ENCODE results near the gene RND3. TPM values are rescaled to one million over a fixed set of nuclear protein-coding genes. Genes with fewer than 3 reads are reported as not detected.

Gene RND3
- total RNA-seq, 5 donors from 2014 or later (not counting 1 experiment from before 2014, with no cell fraction given) = 0.66 to 0.98 (median 0.90) TPM; not detected in 2

DNA sequence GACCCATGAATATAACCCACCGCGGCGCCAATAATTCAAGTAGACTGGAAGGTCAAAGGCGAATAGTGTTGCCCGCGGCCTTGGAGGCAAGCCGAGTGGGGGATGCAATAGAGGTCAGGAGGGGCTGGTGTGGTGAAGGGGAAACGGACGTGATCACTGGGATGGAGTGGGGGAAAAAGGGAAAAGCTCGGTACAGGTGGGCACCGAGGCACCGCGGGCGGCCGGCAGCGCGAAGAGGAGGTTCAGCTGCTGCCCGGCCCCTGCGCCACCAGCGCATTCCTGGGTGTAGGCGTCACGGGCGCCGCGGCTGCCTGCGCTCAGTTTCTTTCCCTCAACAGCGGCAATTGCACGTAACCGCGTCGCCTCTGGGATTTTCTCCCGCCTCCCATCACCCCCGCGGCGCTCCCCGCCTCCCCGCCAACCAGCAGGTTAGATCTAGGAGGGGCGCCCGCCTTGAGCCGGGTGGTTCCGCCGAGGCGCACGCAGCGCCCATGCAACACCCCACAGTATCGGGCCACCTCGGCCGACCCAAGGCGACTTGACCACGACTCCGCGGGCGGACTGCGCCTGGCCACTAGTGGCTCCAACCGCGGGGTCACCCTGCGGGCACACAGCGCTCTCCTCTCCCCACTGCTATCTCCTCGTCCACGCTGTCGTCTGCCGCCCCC is 1.5 kb downstream of the RND3 start:
- Histone ChIP-seq H3K9me3 (no peaks in the 10 kb centered on the region), H3K36me3 (ENCODE audit: control insufficient read depth in 2 of 2, extremely low read depth in 1 of 2, insufficient read depth in 1 of 2, low read length in 1 of 2) (no peaks in the 10 kb centered on the region), H3K27me3 (replicated peaks in 1 of 2; ENCODE audit: control insufficient read depth in 2 of 2, extremely low read depth in 1 of 2, insufficient read depth in 2 of 2, low read length in 1 of 2) (peaks cover 6 to 32% of the 10 kb centered on the region in 2 experiments), H3K27ac (ENCODE audit: low read length) (no peak overlapping the region), H3K4me1 (ENCODE audit: control insufficient read depth in 1 of 2, extremely low read depth in 1 of 2, insufficient read depth in 2 of 2, low read length in 2 of 2) (peaks cover 0 to 5% of the 10 kb centered on the region in 2 experiments), H3K4me3 (ENCODE audit: control insufficient read depth in 1 of 2, extremely low read depth in 1 of 2, low read length in 1 of 2) (no peak overlapping the region)
- Mint-ChIP-seq H3K27ac (no peak overlapping the region), H3K4me1 (peaks cover 8 to 12% (median 11%) of the 10 kb centered on the region in 3 donors), H3K36me3 (peaks cover 4% of the 10 kb centered on the region), H3K4me3 (peak overlapping the region in 1 of 3 donors; percentile 52), H3K27me3 (peaks cover 52 to 53% of the 10 kb centered on the region in 2 donors), H3K9me3 (no peaks in the 10 kb centered on the region)
- DNase-seq (no peak), ATAC-seq (replicated peaks in 1 of 4) (no peak)
- CTCF ChIA-PET = no interaction called here
- POLR2A ChIA-PET = no interaction called here
- WGBS (ENCODE audit: insufficient coverage) = 6% methylated on average over 55 of the region's 62 CpGs

DNA sequence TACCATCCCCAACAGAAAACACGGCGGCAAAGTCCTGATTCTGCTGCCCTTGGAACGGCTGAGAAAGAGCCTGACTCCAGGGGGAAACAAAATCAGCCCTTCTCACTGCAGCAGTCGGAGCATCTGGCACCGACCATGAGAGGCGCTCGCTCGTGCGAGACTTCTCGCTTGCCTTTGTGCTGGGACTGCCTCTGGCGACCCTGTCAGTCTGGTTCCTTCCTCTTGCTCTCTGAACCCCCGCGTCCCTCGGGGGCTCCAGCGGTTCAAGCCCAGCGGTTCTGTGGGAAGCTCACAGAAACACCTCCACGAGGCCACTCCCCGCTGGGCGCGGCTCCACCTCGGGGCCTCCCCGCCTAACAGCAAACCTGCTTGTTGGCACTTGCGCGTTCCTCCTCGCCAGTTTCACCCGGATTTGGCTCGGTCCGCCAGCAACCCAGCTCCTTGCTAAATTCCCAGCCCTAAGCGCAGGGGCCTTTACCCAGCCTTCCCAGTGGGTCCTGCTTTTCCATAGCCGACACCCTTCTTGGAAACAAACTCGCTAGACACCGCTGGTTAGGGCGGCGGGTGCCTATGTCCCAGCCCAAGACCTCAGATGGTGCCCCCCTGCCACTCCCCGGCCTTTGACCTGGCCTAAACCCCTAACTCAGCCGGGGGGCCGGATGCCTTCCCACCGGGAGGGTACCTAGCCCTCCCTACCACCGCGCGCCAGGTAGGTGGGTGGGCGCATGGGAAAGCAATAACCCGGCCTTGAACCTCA is 2.2 kb downstream of the RND3 start:
- H3K36me3 ChIP-seq (ENCODE audit: control insufficient read depth in 2 of 2, extremely low read depth in 1 of 2, insufficient read depth in 1 of 2, low read length in 1 of 2) = no peaks in the 10 kb centered on the region
- POLR2A ChIA-PET = no interaction called here
- H3K4me1 ChIP-seq (ENCODE audit: control insufficient read depth in 1 of 2, extremely low read depth in 1 of 2, insufficient read depth in 2 of 2, low read length in 2 of 2) = peaks cover 0 to 5% of the 10 kb centered on the region in 2 experiments
- CTCF ChIA-PET = no interaction called here
- H3K4me3 ChIP-seq (ENCODE audit: control insufficient read depth in 1 of 2, extremely low read depth in 1 of 2, low read length in 1 of 2) = no peak overlapping the region
- H3K4me3 Mint-ChIP-seq = peak overlapping the region in 1 of 3 donors; percentile 40
- H3K27ac ChIP-seq (ENCODE audit: low read length) = no peak overlapping the region
- DNase-seq (no peak), ATAC-seq (replicated peaks in 1 of 4) (no peak)
- H3K27me3 Mint-ChIP-seq = peaks cover 52 to 53% of the 10 kb centered on the region in 2 donors
- peaks cover 4% of the 10 kb centered on the region for H3K36me3 Mint-ChIP-seq
- no peak overlapping the region for H3K27ac Mint-ChIP-seq
- WGBS (ENCODE audit: insufficient coverage) = 4% methylated on average over 35 of the region's 43 CpGs
- H3K4me1 Mint-ChIP-seq = peaks cover 8 to 12% (median 11%) of the 10 kb centered on the region in 3 donors
- H3K9me3 ChIP-seq = no peaks in the 10 kb centered on the region
- H3K9me3 Mint-ChIP-seq = no peaks in the 10 kb centered on the region
- peaks cover 6 to 32% of the 10 kb centered on the region in 2 experiments for H3K27me3 ChIP-seq (replicated peaks in 1 of 2; ENCODE audit: control insufficient read depth in 2 of 2, extremely low read depth in 1 of 2, insufficient read depth in 2 of 2, low read length in 1 of 2)

DNA sequence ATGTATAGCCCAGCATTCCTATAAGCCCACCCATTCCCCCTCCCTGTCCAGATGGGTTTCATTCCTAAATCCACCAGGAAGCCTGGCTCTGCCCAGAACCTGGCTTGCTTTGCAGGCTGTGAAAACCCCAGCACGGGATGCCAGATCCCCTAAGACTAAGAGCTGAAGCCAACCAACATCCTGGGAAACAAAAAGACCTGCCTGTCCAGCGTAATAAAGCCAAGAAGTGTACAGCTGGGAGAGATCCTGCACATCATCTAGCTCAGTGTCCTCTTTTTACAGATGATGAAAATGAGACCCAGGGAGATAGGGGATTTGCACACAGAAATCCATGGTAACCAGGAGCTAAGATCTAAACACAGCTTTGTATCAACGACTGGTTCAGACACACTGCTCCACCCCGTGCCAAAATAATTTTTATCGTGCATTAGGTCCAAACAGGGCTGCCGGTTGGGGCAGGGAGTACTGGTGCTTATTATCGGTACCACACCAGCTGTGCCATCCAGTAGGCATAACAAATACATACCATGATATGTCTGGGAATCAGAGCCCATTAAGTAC is 2.9 kb downstream of the RND3 start:
- no peak overlapping the region for H3K27ac Mint-ChIP-seq
- no peak overlapping the region for H3K4me3 Mint-ChIP-seq
- no peak for ATAC-seq (replicated peaks in 1 of 4)
- no peak overlapping the region for H3K4me3 ChIP-seq (ENCODE audit: control insufficient read depth in 1 of 2, extremely low read depth in 1 of 2, low read length in 1 of 2)
- 33% methylated on average over 1 of the region's 7 CpGs for WGBS (ENCODE audit: insufficient coverage)
- H3K36me3 ChIP-seq (ENCODE audit: control insufficient read depth in 2 of 2, extremely low read depth in 1 of 2, insufficient read depth in 1 of 2, low read length in 1 of 2) = no peaks in the 10 kb centered on the region
- ChIA-PET POLR2A (no interaction called here), CTCF (no interaction called here)
- H3K27me3 ChIP-seq (replicated peaks in 1 of 2; ENCODE audit: control insufficient read depth in 2 of 2, extremely low read depth in 1 of 2, insufficient read depth in 2 of 2, low read length in 1 of 2) = peaks cover 6 to 32% of the 10 kb centered on the region in 2 experiments
- DNase-seq = no peak
- H3K27ac ChIP-seq (ENCODE audit: low read length) = no peak overlapping the region
- H3K27me3 Mint-ChIP-seq = peaks cover 47 to 51% of the 10 kb centered on the region in 2 donors
- peaks cover 0 to 5% of the 10 kb centered on the region in 2 experiments for H3K4me1 ChIP-seq (ENCODE audit: control insufficient read depth in 1 of 2, extremely low read depth in 1 of 2, insufficient read depth in 2 of 2, low read length in 2 of 2)
- peaks cover 4% of the 10 kb centered on the region for H3K36me3 Mint-ChIP-seq
- H3K9me3 ChIP-seq = no peaks in the 10 kb centered on the region
- no peaks in the 10 kb centered on the region for H3K9me3 Mint-ChIP-seq
- H3K4me1 Mint-ChIP-seq = peaks cover 8 to 12% (median 11%) of the 10 kb centered on the region in 3 donors

DNA sequence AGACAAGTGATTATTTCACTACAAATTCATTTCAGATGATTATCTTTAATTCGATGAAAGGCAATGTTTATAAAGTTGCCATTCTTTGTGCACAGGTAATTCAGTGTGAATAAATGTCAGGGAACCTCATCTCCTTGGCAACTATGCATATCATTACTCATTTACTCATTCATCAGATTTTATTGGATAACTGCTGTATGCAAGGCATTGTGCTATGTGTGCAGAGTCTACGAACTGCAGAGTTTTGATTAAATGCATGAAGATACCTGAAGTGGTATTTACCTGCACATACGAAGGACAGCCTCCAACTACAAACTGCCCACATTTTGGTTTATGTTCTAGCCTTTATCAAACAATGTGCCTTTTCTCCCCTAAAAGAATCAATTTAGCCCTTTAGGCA is 3.5 kb downstream of the RND3 start:
- ATAC-seq (replicated peaks in 1 of 4) (no peak), DNase-seq (no peak)
- WGBS (ENCODE audit: insufficient coverage) = no CpG with 5 or more reads among the region's 3 CpGs
- H3K4me3 Mint-ChIP-seq = no peak overlapping the region
- H3K27me3 Mint-ChIP-seq = peaks cover 47 to 49% of the 10 kb centered on the region in 2 donors
- H3K4me1 Mint-ChIP-seq = peaks cover 8 to 12% (median 11%) of the 10 kb centered on the region in 3 donors
- H3K36me3 ChIP-seq (ENCODE audit: control insufficient read depth in 2 of 2, extremely low read depth in 1 of 2, insufficient read depth in 1 of 2, low read length in 1 of 2) = no peaks in the 10 kb centered on the region
- H3K9me3 Mint-ChIP-seq = no peaks in the 10 kb centered on the region
- H3K27me3 ChIP-seq (replicated peaks in 1 of 2; ENCODE audit: control insufficient read depth in 2 of 2, extremely low read depth in 1 of 2, insufficient read depth in 2 of 2, low read length in 1 of 2) = peaks cover 6 to 32% of the 10 kb centered on the region in 2 experiments
- no peak overlapping the region for H3K27ac Mint-ChIP-seq
- ChIA-PET CTCF (no interaction called here), POLR2A (no interaction called here)
- H3K36me3 Mint-ChIP-seq = peaks cover 4% of the 10 kb centered on the region
- H3K4me3 ChIP-seq (ENCODE audit: control insufficient read depth in 1 of 2, extremely low read depth in 1 of 2, low read length in 1 of 2) = no peak overlapping the region
- peaks cover 0 to 5% of the 10 kb centered on the region in 2 experiments for H3K4me1 ChIP-seq (ENCODE audit: control insufficient read depth in 1 of 2, extremely low read depth in 1 of 2, insufficient read depth in 2 of 2, low read length in 2 of 2)
- no peaks in the 10 kb centered on the region for H3K9me3 ChIP-seq
- no peak overlapping the region for H3K27ac ChIP-seq (ENCODE audit: low read length)

DNA sequence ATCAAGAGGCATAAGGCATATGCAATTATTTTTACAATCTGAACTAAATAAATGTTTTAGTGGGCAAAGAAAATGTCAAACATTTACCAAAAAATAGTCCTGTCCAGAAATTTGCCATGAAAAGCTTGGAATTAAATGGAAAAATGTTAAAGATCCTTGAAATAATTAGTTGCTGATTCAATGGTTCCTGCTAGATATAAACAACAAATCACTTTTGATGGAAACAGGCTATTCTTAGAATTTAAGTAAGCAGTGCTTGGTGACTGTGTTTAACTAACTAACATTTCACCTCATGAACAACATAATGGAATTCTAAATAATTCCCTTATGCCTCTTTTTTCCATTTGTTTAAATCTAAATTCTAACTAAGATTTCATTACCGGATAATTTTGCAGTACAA is 3.9 kb downstream of the RND3 start:
- no peak overlapping the region for H3K27ac Mint-ChIP-seq
- DNase-seq = no peak
- no peaks in the 10 kb centered on the region for H3K9me3 Mint-ChIP-seq
- Histone ChIP-seq H3K27ac (ENCODE audit: low read length) (no peak overlapping the region), H3K27me3 (replicated peaks in 1 of 2; ENCODE audit: control insufficient read depth in 2 of 2, extremely low read depth in 1 of 2, insufficient read depth in 2 of 2, low read length in 1 of 2) (peaks cover 6 to 32% of the 10 kb centered on the region in 2 experiments), H3K36me3 (ENCODE audit: control insufficient read depth in 2 of 2, extremely low read depth in 1 of 2, insufficient read depth in 1 of 2, low read length in 1 of 2) (no peaks in the 10 kb centered on the region), H3K9me3 (no peaks in the 10 kb centered on the region), H3K4me1 (ENCODE audit: control insufficient read depth in 1 of 2, extremely low read depth in 1 of 2, insufficient read depth in 2 of 2, low read length in 2 of 2) (peaks cover 0 to 5% of the 10 kb centered on the region in 2 experiments), H3K4me3 (ENCODE audit: control insufficient read depth in 1 of 2, extremely low read depth in 1 of 2, low read length in 1 of 2) (no peak overlapping the region)
- ATAC-seq (replicated peaks in 1 of 4) = no peak
- peaks cover 4% of the 10 kb centered on the region for H3K36me3 Mint-ChIP-seq
- peaks cover 8 to 12% (median 11%) of the 10 kb centered on the region in 3 donors for H3K4me1 Mint-ChIP-seq
- H3K27me3 Mint-ChIP-seq = peaks cover 44 to 46% of the 10 kb centered on the region in 2 donors
- CTCF ChIA-PET = no interaction called here
- POLR2A ChIA-PET = no interaction called here
- WGBS (ENCODE audit: insufficient coverage) = no CpG with 5 or more reads among the region's 1 CpG
- H3K4me3 Mint-ChIP-seq = no peak overlapping the region

DNA sequence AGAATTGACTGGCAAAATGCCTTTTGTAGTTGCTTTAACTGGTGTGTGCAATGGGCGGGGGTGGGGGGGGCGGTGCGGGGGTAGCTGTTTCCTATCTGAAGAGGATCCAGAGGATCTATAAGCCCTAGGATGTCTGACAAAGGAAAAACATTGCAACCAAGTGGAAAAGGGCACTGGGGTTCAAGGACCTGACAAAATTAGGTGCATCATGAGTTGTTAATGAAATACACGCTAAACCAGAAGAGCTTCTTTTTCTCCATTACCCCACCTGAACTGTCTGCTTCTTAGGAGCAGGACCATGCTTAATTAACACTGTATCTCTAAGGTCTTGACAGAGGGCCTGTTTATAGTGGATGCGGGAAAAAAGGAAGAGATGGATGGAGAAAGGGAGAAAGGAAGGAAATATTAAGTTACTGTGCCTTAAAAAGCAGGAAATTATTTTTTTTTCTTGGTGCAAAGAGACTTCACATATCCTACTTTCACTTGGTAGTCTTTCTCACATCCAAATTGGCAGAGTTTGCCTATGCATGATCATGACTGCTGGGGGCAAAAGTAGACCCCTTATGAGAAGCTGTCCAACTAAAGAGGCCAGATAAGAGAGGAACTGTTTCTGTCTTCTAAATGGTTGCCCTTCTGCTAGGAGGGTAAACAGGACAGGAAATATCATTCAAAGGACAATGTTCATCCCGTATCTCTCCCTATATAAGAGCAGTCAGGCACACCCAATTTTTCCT is 4.6 kb downstream of the RND3 start:
- ChIA-PET POLR2A (no interaction called here), CTCF (no interaction called here)
- H3K27ac ChIP-seq (ENCODE audit: low read length) = no peak overlapping the region
- peaks cover 0 to 5% of the 10 kb centered on the region in 2 experiments for H3K4me1 ChIP-seq (ENCODE audit: control insufficient read depth in 1 of 2, extremely low read depth in 1 of 2, insufficient read depth in 2 of 2, low read length in 2 of 2)
- Mint-ChIP-seq H3K27ac (no peak overlapping the region), H3K9me3 (no peaks in the 10 kb centered on the region), H3K4me3 (no peak overlapping the region), H3K27me3 (peaks cover 39 to 40% of the 10 kb centered on the region in 2 donors), H3K36me3 (peaks cover 4% of the 10 kb centered on the region), H3K4me1 (peaks cover 8 to 12% (median 11%) of the 10 kb centered on the region in 3 donors)
- no peak for ATAC-seq (replicated peaks in 1 of 4)
- no peak for DNase-seq
- peaks cover 6 to 30% of the 10 kb centered on the region in 2 experiments for H3K27me3 ChIP-seq (replicated peaks in 1 of 2; ENCODE audit: control insufficient read depth in 2 of 2, extremely low read depth in 1 of 2, insufficient read depth in 2 of 2, low read length in 1 of 2)
- no peaks in the 10 kb centered on the region for H3K9me3 ChIP-seq
- WGBS (ENCODE audit: insufficient coverage) = no CpG with 5 or more reads among the region's 6 CpGs
- no peaks in the 10 kb centered on the region for H3K36me3 ChIP-seq (ENCODE audit: control insufficient read depth in 2 of 2, extremely low read depth in 1 of 2, insufficient read depth in 1 of 2, low read length in 1 of 2)
- H3K4me3 ChIP-seq (ENCODE audit: control insufficient read depth in 1 of 2, extremely low read depth in 1 of 2, low read length in 1 of 2) = no peak overlapping the region

Data from T-cell (primary cell).